Measurements from ENCODE around the gene SUGT1.

DNA sequence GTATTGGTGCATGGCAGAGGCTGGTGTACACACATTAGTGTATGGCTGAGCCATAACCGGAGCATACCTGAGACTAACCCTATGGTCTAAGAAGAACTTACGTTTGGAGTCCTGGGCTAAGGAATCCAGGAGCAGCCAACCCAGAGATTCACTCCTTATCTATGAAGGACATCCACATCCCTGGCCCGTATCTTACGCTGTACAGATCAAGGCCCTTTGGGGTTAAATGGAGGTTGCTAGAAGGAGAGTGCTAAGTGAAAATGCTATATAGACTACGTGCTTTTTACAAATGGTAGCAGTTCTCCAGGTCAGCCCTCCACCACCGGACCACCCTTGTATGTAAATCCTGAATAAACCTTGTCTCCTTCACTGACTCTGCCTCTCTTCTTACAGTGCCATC, 1.9 kb upstream of the SUGT1 start:
- no peak for TF ChIP-seq POLR2A (IDR thresholded peaks at IDR 0.05)
- TF ChIP-seq, protein P1, sequence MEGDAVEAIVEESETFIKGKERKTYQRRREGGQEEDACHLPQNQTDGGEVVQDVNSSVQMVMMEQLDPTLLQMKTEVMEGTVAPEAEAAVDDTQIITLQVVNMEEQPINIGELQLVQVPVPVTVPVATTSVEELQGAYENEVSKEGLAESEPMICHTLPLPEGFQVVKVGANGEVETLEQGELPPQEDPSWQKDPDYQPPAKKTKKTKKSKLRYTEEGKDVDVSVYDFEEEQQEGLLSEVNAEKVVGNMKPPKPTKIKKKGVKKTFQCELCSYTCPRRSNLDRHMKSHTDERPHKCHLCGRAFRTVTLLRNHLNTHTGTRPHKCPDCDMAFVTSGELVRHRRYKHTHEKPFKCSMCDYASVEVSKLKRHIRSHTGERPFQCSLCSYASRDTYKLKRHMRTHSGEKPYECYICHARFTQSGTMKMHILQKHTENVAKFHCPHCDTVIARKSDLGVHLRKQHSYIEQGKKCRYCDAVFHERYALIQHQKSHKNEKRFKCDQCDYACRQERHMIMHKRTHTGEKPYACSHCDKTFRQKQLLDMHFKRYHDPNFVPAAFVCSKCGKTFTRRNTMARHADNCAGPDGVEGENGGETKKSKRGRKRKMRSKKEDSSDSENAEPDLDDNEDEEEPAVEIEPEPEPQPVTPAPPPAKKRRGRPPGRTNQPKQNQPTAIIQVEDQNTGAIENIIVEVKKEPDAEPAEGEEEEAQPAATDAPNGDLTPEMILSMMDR (IDR thresholded peaks at IDR 0.05 in 8 of 11, conservative IDR thresholded peaks at IDR 0.05 in 3 of 11), result no peak

All from spleen (tissue), 7 donors.